GM12892 (cell line): Measurements from ENCODE around the gene PDE6D.

Source experiments
- POLR2A ChIP-seq: IDR thresholded peaks from 2 replicates; pipeline ENCODE4 v1.6.1; 2011; ENCODE audit warnings: low read depth, low read length, control low read depth
- POLR2AphosphoS5 ChIP-seq: IDR thresholded peaks from 2 replicates; pipeline ENCODE4 v1.6.1; 2011; ENCODE audit warnings: low read depth, low read length, control low read depth
- TAF1 ChIP-seq: IDR thresholded peaks from 2 replicates; pipeline ENCODE4 v1.6.1; 2011; ENCODE audit warnings: low read depth, mild to moderate bottlenecking, control low read depth, low read length, borderline replicate concordance

GRCh38 chr2:231707625-231707926 is 73.5 kb downstream of the PDE6D start:
- TF ChIP-seq POLR2A (peak; percentile 37; the same call in 1 of the 2 replicates), TAF1 (no peak), POLR2AphosphoS5 (no peak)
